ENCODE results near the gene ZNF71.

DNA sequence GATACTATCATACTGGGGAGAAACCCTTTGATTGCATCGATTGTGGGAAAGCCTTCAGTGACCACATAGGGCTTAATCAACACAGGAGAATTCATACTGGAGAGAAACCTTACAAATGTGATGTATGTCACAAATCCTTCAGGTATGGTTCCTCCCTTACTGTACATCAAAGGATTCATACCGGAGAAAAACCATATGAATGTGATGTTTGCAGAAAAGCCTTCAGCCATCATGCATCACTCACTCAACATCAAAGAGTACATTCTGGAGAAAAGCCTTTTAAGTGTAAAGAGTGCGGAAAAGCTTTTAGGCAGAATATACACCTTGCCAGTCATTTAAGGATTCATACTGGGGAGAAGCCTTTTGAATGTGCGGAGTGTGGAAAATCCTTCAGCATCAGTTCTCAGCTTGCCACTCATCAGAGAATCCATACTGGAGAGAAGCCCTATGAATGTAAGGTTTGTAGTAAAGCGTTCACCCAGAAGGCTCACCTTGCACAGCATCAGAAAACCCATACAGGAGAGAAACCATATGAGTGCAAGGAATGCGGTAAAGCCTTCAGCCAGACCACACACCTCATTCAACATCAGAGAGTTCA is 40.7 kb upstream of the ZNF71 start:
- TF ChIP-seq, protein P1, sequence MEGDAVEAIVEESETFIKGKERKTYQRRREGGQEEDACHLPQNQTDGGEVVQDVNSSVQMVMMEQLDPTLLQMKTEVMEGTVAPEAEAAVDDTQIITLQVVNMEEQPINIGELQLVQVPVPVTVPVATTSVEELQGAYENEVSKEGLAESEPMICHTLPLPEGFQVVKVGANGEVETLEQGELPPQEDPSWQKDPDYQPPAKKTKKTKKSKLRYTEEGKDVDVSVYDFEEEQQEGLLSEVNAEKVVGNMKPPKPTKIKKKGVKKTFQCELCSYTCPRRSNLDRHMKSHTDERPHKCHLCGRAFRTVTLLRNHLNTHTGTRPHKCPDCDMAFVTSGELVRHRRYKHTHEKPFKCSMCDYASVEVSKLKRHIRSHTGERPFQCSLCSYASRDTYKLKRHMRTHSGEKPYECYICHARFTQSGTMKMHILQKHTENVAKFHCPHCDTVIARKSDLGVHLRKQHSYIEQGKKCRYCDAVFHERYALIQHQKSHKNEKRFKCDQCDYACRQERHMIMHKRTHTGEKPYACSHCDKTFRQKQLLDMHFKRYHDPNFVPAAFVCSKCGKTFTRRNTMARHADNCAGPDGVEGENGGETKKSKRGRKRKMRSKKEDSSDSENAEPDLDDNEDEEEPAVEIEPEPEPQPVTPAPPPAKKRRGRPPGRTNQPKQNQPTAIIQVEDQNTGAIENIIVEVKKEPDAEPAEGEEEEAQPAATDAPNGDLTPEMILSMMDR (IDR thresholded peaks at IDR 0.05), result no peak
- TF ChIP-seq POLR2A (IDR thresholded peaks at IDR 0.05), result no peak
